ENCODE measurements around the gene ORAI3.

The ORAI3 gene

GRCh38 chr16:30992931-30993816 is 44.3 kb downstream of the ORAI3 start:
- TF ChIP-seq CTCF (conservative IDR thresholded peaks at IDR 0.05; ENCODE audit: low read length) = no peak
- no peak for DNase-seq (ENCODE audit: low read depth)
- no peak overlapping the region for H3K4me3 ChIP-seq (ENCODE audit: low read length)

- no peak for TF ChIP-seq CTCF (conservative IDR thresholded peaks at IDR 0.05; ENCODE audit: low read length)
- H3K4me3 ChIP-seq (ENCODE audit: low read length) = no peak overlapping the region
These were observed 47.1 kb downstream of the ORAI3 start for GRCh38 chr16:30995927-30996323.

GRCh38 chr16:30996324-30996984 is 47.6 kb downstream of the ORAI3 start:
- peak; percentile 37 for DNase-seq (ENCODE audit: low read depth)
- TF ChIP-seq CTCF (conservative IDR thresholded peaks at IDR 0.05; ENCODE audit: low read length) = no peak
- H3K4me3 ChIP-seq (ENCODE audit: low read length) = peak overlapping the region; percentile 76

More at GRCh38 chr16:30995927-30996323, 47.1 kb downstream of the ORAI3 start:
- DNase-seq (ENCODE audit: low read depth) = no peak

GRCh38 chr16:30996985-30997724 is 48.3 kb downstream of the ORAI3 start:
- H3K4me3 ChIP-seq (ENCODE audit: low read length) = peak overlapping the region; percentile 76
- DNase-seq (ENCODE audit: low read depth) = peak; percentile 78

GRCh38 chr16:30997725-30998711 is 49.1 kb downstream of the ORAI3 start:
- H3K4me3 ChIP-seq (ENCODE audit: low read length) = peak overlapping the region; percentile 64
- TF ChIP-seq CTCF (conservative IDR thresholded peaks at IDR 0.05; ENCODE audit: low read length) = no peak
- peak; percentile 82 for DNase-seq (ENCODE audit: low read depth)

More at GRCh38 chr16:30996985-30997724, 48.3 kb downstream of the ORAI3 start:
- TF ChIP-seq CTCF (conservative IDR thresholded peaks at IDR 0.05; ENCODE audit: low read length) = no peak

All from AG10803 (cell line).